Cardiac atrium fibroblast (primary cell): Measurements from ENCODE around the gene TEX14. TPM values are rescaled to one million over a fixed set of nuclear protein-coding genes. Genes with fewer than 3 reads are reported as not detected.

Experiments
- total RNA-seq: library from RNA; depleted of rRNA; stranded (reverse); fragments of >200 nt; gene quantifications from 2 replicates; pipeline ENCODE4 v1.2.3, GENCODE V29; 2015

The TEX14 gene
- not detected in 2 replicates for total RNA-seq

GRCh38 chr17:58691701-58692238 is at the start of gene TEX14:
TSS of gene TEX14 (minus strand) at chr17:58692045. CDS start at chr17:58652001, 40,044 bp downstream.

GRCh38 chr17:58692239-58693055 is 602 bp upstream of the TEX14 start, which contains the start of gene RAD51C:
TSS of gene RAD51C (plus strand) at chr17:58692602. CDS start at chr17:58692644, 42 bp downstream.

GRCh38 chr17:58513965-58514769 is 177.7 kb downstream of the TEX14 start, which contains the start of gene MTMR4:
TSS of gene MTMR4 (minus strand) at chr17:58514638. CDS start at chr17:58514407, 231 bp downstream.

Other genes starting within 250 kb of the TEX14 start
- gene HSF5, start 203.6 kb downstream of the TEX14 start, total RNA-seq = not detected in 2 replicates
- 17.9 and 20.3 TPM in 2 replicates for gene MTMR4, start 177.4 kb downstream of the TEX14 start, total RNA-seq
- 11.4 and 32.9 TPM in 2 replicates for gene RAD51C, start 557 bp upstream of the TEX14 start, total RNA-seq
- 0.32 and 0.54 TPM in 2 replicates for gene PPM1E, start 63.8 kb upstream of the TEX14 start, total RNA-seq